Naive thymus-derived CD4-positive, alpha-beta T cell (primary cell): ENCODE data around the gene NTNG1. TPM values are rescaled to one million over a fixed set of nuclear protein-coding genes. Genes with fewer than 3 reads are reported as not detected.

ENCODE experiments used
- ATAC-seq: fragments of 150-1000 bp; cut with Tn5 transposase; 2 replicates; pipeline ENCODE4 v1.10.0; 2021; ENCODE audit warnings: mild to moderate bottlenecking, moderate library complexity
- CTCF ChIA-PET: fragments of 350-600 bp; sonication (Branson Sonifier 250); formaldehyde crosslinking; loops from one replicate; lab custom pipeline; 2021; ENCODE audit warnings: antibody characterized with exemption; lab: Charles Lee
- POLR2A ChIA-PET: fragments of 350-600 bp; sonication (Branson Sonifier 250); formaldehyde crosslinking; loops from one replicate; lab custom pipeline; 2021; ENCODE audit warnings: antibody characterized with exemption, inconsistent platforms; lab: Charles Lee
- DNase-seq, 9 donors: peaks; one replicate each; pipeline versions ENCODE4 v3.0.0 to v3.0.0-alpha.2; 2020 to 2022; ENCODE audit warnings: mixed read lengths in 1 of 9
- H3K27ac ChIP-seq: one replicate; pipeline ENCODE4 v1.7.0; 2013; ENCODE audit warnings: mild to moderate bottlenecking, low read depth, low read length, moderate library complexity
- H3K27me3 ChIP-seq, 2 donors: one replicate each; pipeline ENCODE4 v1.7.0; 2013; ENCODE audit warnings: low read length in 2 of 2, mild to moderate bottlenecking in 2 of 2, moderate library complexity in 2 of 2; ENCODE audit not compliant: control insufficient read depth in 2 of 2, insufficient read depth in 2 of 2
- H3K36me3 ChIP-seq, 3 experiments: 1 replicate in 2 of 3; 2 replicates in 1 of 3; pipeline ENCODE4 v1.7.0; 2013; ENCODE audit warnings: low read length in 3 of 3, mild to moderate bottlenecking in 3 of 3, moderate library complexity in 1 of 3; ENCODE audit not compliant: insufficient read depth in 3 of 3, control insufficient read depth in 2 of 3
- H3K4me1 ChIP-seq, 2 donors: one replicate each; pipeline ENCODE4 v1.7.0; 2013; ENCODE audit warnings: low read length in 2 of 2, mild to moderate bottlenecking in 2 of 2, moderate library complexity in 1 of 2; ENCODE audit not compliant: control insufficient read depth in 2 of 2, insufficient read depth in 2 of 2
- H3K4me3 ChIP-seq: 2 replicates; pipeline ENCODE4 v1.7.0; 2013; ENCODE audit warnings: mild to moderate bottlenecking, low read length
- H3K9me3 ChIP-seq, 3 experiments: 1 replicate in 2 of 3; 2 replicates in 1 of 3; pipeline ENCODE4 v1.7.0; 2013; ENCODE audit warnings: low read length in 3 of 3; ENCODE audit not compliant: control insufficient read depth in 2 of 3
- H3K27ac Mint-ChIP-seq, 9 donors: one replicate each; pipeline ENCODE4 v1.8.0; 2020 to 2022; ENCODE audit warnings: mixed read lengths in 9 of 9, mild to moderate bottlenecking in 8 of 9, moderate library complexity in 5 of 9, inconsistent platforms in 2 of 9
- H3K27me3 Mint-ChIP-seq, 5 donors: one replicate each; pipeline ENCODE4 v1.8.0; 2021 to 2022; ENCODE audit warnings: mixed read lengths in 5 of 5, mild to moderate bottlenecking in 1 of 5
- H3K36me3 Mint-ChIP-seq, 5 donors: one replicate each; pipeline ENCODE4 v1.8.0; 2020 to 2022; ENCODE audit warnings: mixed read lengths in 5 of 5, mild to moderate bottlenecking in 3 of 5, inconsistent platforms in 1 of 5
- H3K4me1 Mint-ChIP-seq, 7 donors: one replicate each; pipeline ENCODE4 v1.8.0; 2020 to 2022; ENCODE audit warnings: mixed read lengths in 7 of 7, mild to moderate bottlenecking in 3 of 7, inconsistent platforms in 1 of 7
- H3K4me3 Mint-ChIP-seq, 10 donors: one replicate each; pipeline ENCODE4 v1.8.0; 2020 to 2022; ENCODE audit warnings: mild to moderate bottlenecking in 10 of 10, mixed read lengths in 10 of 10, moderate library complexity in 6 of 10, inconsistent platforms in 2 of 10
- H3K9me3 Mint-ChIP-seq, 11 donors: one replicate each; pipeline ENCODE4 v1.8.0; 2020 to 2022; ENCODE audit warnings: mixed read lengths in 11 of 11, mild to moderate bottlenecking in 4 of 11, inconsistent platforms in 1 of 11, moderate library complexity in 1 of 11
- intact Hi-C, 2 donors: fragments of 100-400 bp; cut with micrococcal nuclease; formaldehyde crosslinking; loops; one replicate each; pipeline ENCODE4 v1.15.1; 2023
- polyA plus RNA-seq, 2 donors: library from polyadenylated mRNA; unstranded; fragments of 300-500 nt; fragmentation: Illumina TruSeq; gene quantifications; one replicate each; pipeline ENCODE4 v1.2.3, GENCODE V29; 2021
- total RNA-seq, 6 experiments: library from RNA in 5 of 6; stranded (reverse) in 5 of 6; gene quantifications; 1 replicate in 5 of 6; 2 replicates in 1 of 6; pipeline ENCODE4 v1.2.3 and lab custom pipeline; 2021 to 2026

The NTNG1 gene
- total and polyA plus RNA-seq, 7 experiments from 2014 or later, result not detected

- Mint-ChIP-seq H3K36me3 (no peaks in the 10 kb centered on the region), H3K4me3 (no peak overlapping the region), H3K27ac (no peak overlapping the region), H3K27me3 (peaks cover 0 to 16% (median 9%) of the 10 kb centered on the region in 5 donors), H3K9me3 (no peaks in the 10 kb centered on the region), H3K4me1 (peaks cover 0 to 2% (median 0%) of the 10 kb centered on the region in 7 donors)
- H3K27ac ChIP-seq, result no peak overlapping the region
- intact Hi-C loops, result no loop called here
- no peak overlapping the region for H3K4me3 ChIP-seq
- POLR2A ChIA-PET, result no interaction called here
- H3K27me3 ChIP-seq, result no peaks in the 10 kb centered on the region
- CTCF ChIA-PET, result no interaction called here
- no peak for DNase-seq
- H3K36me3 ChIP-seq, result no peaks in the 10 kb centered on the region
- H3K9me3 ChIP-seq, result no peaks in the 10 kb centered on the region
- H3K4me1 ChIP-seq, result no peaks in the 10 kb centered on the region
- ATAC-seq, result no peak
Observed at GRCh38 chr1:107443027-107443426, 302.2 kb downstream of the NTNG1 start.

GRCh38 chr1:107443860-107444259 is 303.0 kb downstream of the NTNG1 start:
- Histone ChIP-seq H3K36me3 (no peaks in the 10 kb centered on the region), H3K27ac (no peak overlapping the region), H3K4me1 (no peaks in the 10 kb centered on the region), H3K27me3 (no peaks in the 10 kb centered on the region), H3K9me3 (no peaks in the 10 kb centered on the region), H3K4me3 (no peak overlapping the region)
- no peak for DNase-seq
- intact Hi-C loops, result no loop called here
- H3K27ac Mint-ChIP-seq, result no peak overlapping the region
- no peak for ATAC-seq
- ChIA-PET CTCF (no interaction called here), POLR2A (no interaction called here)
- peaks cover 0 to 16% (median 9%) of the 10 kb centered on the region in 5 donors for H3K27me3 Mint-ChIP-seq
- H3K4me1 Mint-ChIP-seq, result peaks cover 0 to 2% (median 0%) of the 10 kb centered on the region in 7 donors
- no peaks in the 10 kb centered on the region for H3K36me3 Mint-ChIP-seq
- no peak overlapping the region for H3K4me3 Mint-ChIP-seq
- H3K9me3 Mint-ChIP-seq, result no peaks in the 10 kb centered on the region

- peaks cover 0 to 16% (median 9%) of the 10 kb centered on the region in 5 donors for H3K27me3 Mint-ChIP-seq
- H3K27me3 ChIP-seq, result no peaks in the 10 kb centered on the region
- no peaks in the 10 kb centered on the region for H3K9me3 Mint-ChIP-seq
- no peaks in the 10 kb centered on the region for H3K36me3 ChIP-seq
- ATAC-seq (no peak), DNase-seq (no peak)
- no peaks in the 10 kb centered on the region for H3K36me3 Mint-ChIP-seq
- H3K27ac Mint-ChIP-seq, result no peak overlapping the region
- ChIA-PET CTCF (no interaction called here), POLR2A (no interaction called here)
- H3K27ac ChIP-seq, result no peak overlapping the region
- H3K4me3 ChIP-seq, result no peak overlapping the region
- H3K9me3 ChIP-seq, result no peaks in the 10 kb centered on the region
- H3K4me3 Mint-ChIP-seq, result no peak overlapping the region
- no peaks in the 10 kb centered on the region for H3K4me1 ChIP-seq
- peaks cover 0 to 2% (median 0%) of the 10 kb centered on the region in 7 donors for H3K4me1 Mint-ChIP-seq
- intact Hi-C loops, result no loop called here
Observed at GRCh38 chr1:107444302-107444701, 303.5 kb downstream of the NTNG1 start.

GRCh38 chr1:107449326-107449725 is 308.5 kb downstream of the NTNG1 start:
- H3K27ac ChIP-seq, result no peak overlapping the region
- H3K9me3 ChIP-seq, result no peaks in the 10 kb centered on the region
- ATAC-seq (no peak), DNase-seq (no peak)
- H3K27me3 Mint-ChIP-seq, result peaks cover 0 to 11% (median 4%) of the 10 kb centered on the region in 5 donors
- no peaks in the 10 kb centered on the region for H3K4me1 ChIP-seq
- intact Hi-C loops, result no loop called here
- H3K27ac Mint-ChIP-seq, result no peak overlapping the region
- no peak overlapping the region for H3K4me3 Mint-ChIP-seq
- CTCF ChIA-PET, result no interaction called here
- no peaks in the 10 kb centered on the region for H3K4me1 Mint-ChIP-seq
- no peaks in the 10 kb centered on the region for H3K36me3 Mint-ChIP-seq
- H3K36me3 ChIP-seq, result no peaks in the 10 kb centered on the region
- H3K27me3 ChIP-seq, result no peaks in the 10 kb centered on the region
- peaks cover 0 to 2% (median 0%) of the 10 kb centered on the region in 11 donors for H3K9me3 Mint-ChIP-seq
- POLR2A ChIA-PET, result no interaction called here
- no peak overlapping the region for H3K4me3 ChIP-seq

GRCh38 chr1:107450899-107451664 is 310.2 kb downstream of the NTNG1 start:
- ChIA-PET CTCF (no interaction called here), POLR2A (no interaction called here)
- Histone ChIP-seq H3K9me3 (no peaks in the 10 kb centered on the region), H3K27ac (no peak overlapping the region), H3K27me3 (no peaks in the 10 kb centered on the region), H3K4me3 (no peak overlapping the region), H3K4me1 (no peaks in the 10 kb centered on the region), H3K36me3 (no peaks in the 10 kb centered on the region)
- intact Hi-C loops, result no loop called here
- no peak for DNase-seq
- no peak overlapping the region for H3K27ac Mint-ChIP-seq
- ATAC-seq, result peak; percentile 32
- H3K9me3 Mint-ChIP-seq, result peaks cover 0 to 2% (median 0%) of the 10 kb centered on the region in 11 donors
- no peak overlapping the region for H3K4me3 Mint-ChIP-seq
- H3K4me1 Mint-ChIP-seq, result no peaks in the 10 kb centered on the region
- peaks cover 0 to 22% (median 9%) of the 10 kb centered on the region in 5 donors for H3K27me3 Mint-ChIP-seq
- H3K36me3 Mint-ChIP-seq, result no peaks in the 10 kb centered on the region

GRCh38 chr1:107451715-107452114 is 310.9 kb downstream of the NTNG1 start:
- intact Hi-C loops, result no loop called here
- POLR2A ChIA-PET, result no interaction called here
- no peak overlapping the region for H3K4me3 ChIP-seq

GRCh38 chr1:107454791-107455190 is 314.0 kb downstream of the NTNG1 start:
- no peaks in the 10 kb centered on the region for H3K4me1 Mint-ChIP-seq
- H3K36me3 Mint-ChIP-seq, result no peaks in the 10 kb centered on the region
- POLR2A ChIA-PET, result no interaction called here
- no peaks in the 10 kb centered on the region for H3K27me3 ChIP-seq
- CTCF ChIA-PET, result no interaction called here
- H3K27ac Mint-ChIP-seq, result no peak overlapping the region
- no peaks in the 10 kb centered on the region for H3K9me3 ChIP-seq
- peaks cover 0 to 18% (median 14%) of the 10 kb centered on the region in 5 donors for H3K27me3 Mint-ChIP-seq
- no peak overlapping the region for H3K4me3 ChIP-seq
- no peak overlapping the region for H3K4me3 Mint-ChIP-seq
- H3K4me1 ChIP-seq, result no peaks in the 10 kb centered on the region
- ATAC-seq (no peak), DNase-seq (no peak)
- peaks cover 0 to 2% (median 0%) of the 10 kb centered on the region in 11 donors for H3K9me3 Mint-ChIP-seq
- intact Hi-C loops, result no loop called here
- no peaks in the 10 kb centered on the region for H3K36me3 ChIP-seq
- no peak overlapping the region for H3K27ac ChIP-seq

More at GRCh38 chr1:107451715-107452114, 310.9 kb downstream of the NTNG1 start:
- Mint-ChIP-seq H3K4me3 (no peak overlapping the region), H3K36me3 (no peaks in the 10 kb centered on the region), H3K4me1 (no peaks in the 10 kb centered on the region), H3K27me3 (peaks cover 0 to 22% (median 9%) of the 10 kb centered on the region in 5 donors), H3K9me3 (peaks cover 0 to 2% (median 0%) of the 10 kb centered on the region in 11 donors), H3K27ac (no peak overlapping the region)
- H3K27ac ChIP-seq, result no peak overlapping the region
- CTCF ChIA-PET, result no interaction called here
- no peaks in the 10 kb centered on the region for H3K27me3 ChIP-seq
- no peaks in the 10 kb centered on the region for H3K4me1 ChIP-seq
- no peak for DNase-seq
- ATAC-seq, result peak; percentile 27
- H3K36me3 ChIP-seq, result no peaks in the 10 kb centered on the region
- H3K9me3 ChIP-seq, result no peaks in the 10 kb centered on the region
